Right lobe of liver (tissue), 6 donors: ENCODE measurements around the gene TAAR1. TPM values are rescaled to one million over a fixed set of nuclear protein-coding genes. Genes with fewer than 3 reads are reported as not detected.
"Not testable (repeated sequence)": the region's sequence is repeated elsewhere in the genome, so short reads cannot be mapped to it uniquely, and the experiment has no call there.

Experiments
- ATAC-seq, 4 donors: fragments of 200-7000 bp; cut with Tn5 transposase; one replicate each; pipeline ENCODE4 v1.9.1; 2020; ENCODE audit warnings: mild to moderate bottlenecking in 4 of 4, moderate library complexity in 4 of 4
- DNase-seq, 3 donors: peaks; one replicate each; pipeline ENCODE4 v3.0.0-alpha.2; 2020
- H3K27ac ChIP-seq, 3 donors: fragments of 200-600 bp; one replicate each; pipeline ENCODE4 v1.8.0; 2022
- H3K27me3 ChIP-seq, 2 donors: fragments of 200-600 bp; one replicate each; pipeline ENCODE4 v1.8.0; 2022
- H3K36me3 ChIP-seq, 4 donors: fragments of 200-600 bp; sonication (generic) in 1 of 4; one replicate each; pipeline versions ENCODE4 v1.5.1 to v1.8.0; 2017 to 2022; ENCODE audit warnings: control low read depth in 1 of 4
- H3K4me1 ChIP-seq, 4 donors: fragments of 200-600 bp; sonication (generic) in 1 of 4; one replicate each; pipeline versions ENCODE4 v1.5.1 to v1.8.0; 2017 to 2022; ENCODE audit warnings: control low read depth in 1 of 4
- H3K4me3 ChIP-seq, 3 donors: fragments of 200-600 bp; one replicate each; pipeline ENCODE4 v1.8.0; 2022
- H3K9me3 ChIP-seq, 4 donors: fragments of 200-600 bp; sonication (generic) in 1 of 4; one replicate each; pipeline versions ENCODE4 v1.5.1 to v1.8.0; 2017 to 2022; ENCODE audit warnings: control low read depth in 1 of 4
- CTCF ChIP-seq, 4 donors: fragments of 200-600 bp in 3 of 4; fragments of 450-650 bp in 1 of 4; IDR thresholded peaks; one replicate each; pipeline versions ENCODE4 v1.5.1 to v1.8.0; 2016 to 2022; ENCODE audit warnings: antibody characterized with exemption in 4 of 4, mild to moderate bottlenecking in 2 of 4
- POLR2A ChIP-seq: fragments of 450-650 bp; IDR thresholded peaks from one replicate; pipeline ENCODE4 v1.6.1; 2017; ENCODE audit warnings: antibody characterized with exemption, mild to moderate bottlenecking
- WGBS: methylation state at CpG from one replicate; pipeline ENCODE4 v1.1.6; 2018; ENCODE audit warnings: low coverage, low lambda C conversion rate; ENCODE audit not compliant: insufficient coverage; ENCODE audit errors: missing lambda C conversion rate; 5-methylcytosine and 5-hydroxymethylcytosine counted together
- intact Hi-C, 2 donors: fragments of 100-400 bp; cut with DNase I; formaldehyde crosslinking; loops; one replicate each; pipeline versions ENCODE4 v1.11.2 to v1.14.1; 2022
- total RNA-seq, 6 experiments: library from RNA; depleted of rRNA in 2 of 6; stranded (reverse); fragments of >200 nt in 2 of 6; fragmentation: NEBNext Ultra II Directional in 3 of 6; extraction: Animal tissue kit (Norgen Biotek cat#: 25700) in 3 of 6; gene quantifications; one replicate each; pipeline versions ENCODE4 v1.1.0 to v1.2.4, GENCODE V29; 2016 to 2023
- donor health status: DM: no; HTN: yes; CAD: no.
- donor health status: DM: no; HTN: no; CAD: no.
- donor health status: DM: no; HTN: no; CAD: no.
- donor health status: DM: no; HTN: yes; CAD: no.
- donor health status: DM: no; HTN: yes; CAD: no.

The TAAR1 gene
- total RNA-seq, 6 experiments from 2014 or later, result not detected

GRCh38 chr6:132687306-132687705 is 28.3 kb upstream of the TAAR1 start:
- ATAC-seq (peak; percentile 42 to 85 (median 44)), DNase-seq (no peak)
- Histone ChIP-seq H3K27me3 (no peaks in the 10 kb centered on the region), H3K27ac (no peak overlapping the region), H3K4me1 (no peaks in the 10 kb centered on the region), H3K4me3 (no peak overlapping the region), H3K9me3 (no peaks in the 10 kb centered on the region), H3K36me3 (peaks cover 0 to 28% (median 4%) of the 10 kb centered on the region in 4 donors)
- 53% methylated on average over 5 of the region's 5 CpGs for WGBS
- TF ChIP-seq CTCF (IDR thresholded peaks at IDR 0.05) (no peak), POLR2A (no peak)
- intact Hi-C loops, result no loop called here

GRCh38 chr6:132686531-132686930 is 27.5 kb upstream of the TAAR1 start:
- H3K4me1 ChIP-seq, result no peaks in the 10 kb centered on the region

DNA sequence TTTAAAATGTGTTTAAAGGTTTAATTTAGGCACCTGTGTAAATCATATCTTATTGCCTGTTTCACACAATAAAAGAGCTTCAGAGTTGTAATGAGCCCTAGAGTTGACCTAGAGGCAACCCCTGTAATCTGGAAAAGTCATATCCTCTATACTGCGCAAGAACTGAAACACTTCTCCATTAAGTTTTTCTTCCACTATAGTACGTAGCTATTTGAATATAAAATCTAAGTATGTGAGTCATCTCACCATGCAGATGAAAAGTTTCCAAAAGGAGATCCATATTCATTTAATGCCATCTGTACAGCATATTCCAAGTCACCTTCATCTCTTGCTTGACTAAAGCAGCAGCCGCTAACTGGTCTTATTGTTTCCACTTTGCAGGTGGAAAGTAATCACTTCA is 26.0 kb upstream of the TAAR1 start:
- Histone ChIP-seq H3K4me3 (no peak overlapping the region), H3K36me3 (peaks cover 0 to 26% (median 0%) of the 10 kb centered on the region in 4 donors), H3K27ac (no peak overlapping the region), H3K4me1 (no peaks in the 10 kb centered on the region), H3K9me3 (no peaks in the 10 kb centered on the region), H3K27me3 (no peaks in the 10 kb centered on the region)
- intact Hi-C loops, result no loop called here
- 87% methylated on average over 3 of the region's 3 CpGs for WGBS
- TF ChIP-seq CTCF (IDR thresholded peaks at IDR 0.05) (no peak), POLR2A (no peak)
- no peak for ATAC-seq
- no peak for DNase-seq

More at GRCh38 chr6:132686531-132686930, 27.5 kb upstream of the TAAR1 start:
- DNase-seq (no peak), ATAC-seq (no peak)
- 70% methylated on average over 3 of the region's 3 CpGs for WGBS
- H3K27ac ChIP-seq, result no peak overlapping the region
- H3K9me3 ChIP-seq, result no peaks in the 10 kb centered on the region
- intact Hi-C loops, result no loop called here
- TF ChIP-seq CTCF (IDR thresholded peaks at IDR 0.05) (no peak), POLR2A (no peak)
- no peak overlapping the region for H3K4me3 ChIP-seq
- peaks cover 0 to 26% (median 2%) of the 10 kb centered on the region in 4 donors for H3K36me3 ChIP-seq
- no peaks in the 10 kb centered on the region for H3K27me3 ChIP-seq

DNA sequence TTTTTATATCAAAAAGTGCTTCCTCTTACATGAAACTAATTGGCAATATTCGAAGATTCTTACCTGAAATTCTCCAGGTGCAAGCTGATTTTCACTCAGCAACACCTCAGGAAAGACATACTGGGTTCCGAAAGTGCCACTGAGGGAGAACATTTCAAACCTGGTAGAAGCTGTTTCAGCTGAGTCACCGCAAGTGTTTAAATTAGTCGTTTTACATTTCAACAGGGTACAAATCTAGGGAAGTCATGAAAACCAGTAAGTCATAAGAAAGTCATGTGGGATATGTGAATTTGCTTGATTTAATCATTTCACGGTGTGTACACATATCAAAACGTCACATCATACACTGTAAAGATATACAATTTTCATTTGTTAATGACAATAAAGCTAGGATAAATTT is 25.3 kb upstream of the TAAR1 start:
- ATAC-seq (no peak), DNase-seq (no peak)
- Histone ChIP-seq H3K27ac (no peak overlapping the region), H3K9me3 (no peaks in the 10 kb centered on the region), H3K4me3 (no peak overlapping the region), H3K27me3 (no peaks in the 10 kb centered on the region), H3K4me1 (no peaks in the 10 kb centered on the region), H3K36me3 (peaks cover 0 to 26% (median 0%) of the 10 kb centered on the region in 4 donors)
- TF ChIP-seq POLR2A (no peak), CTCF (IDR thresholded peaks at IDR 0.05) (no peak)
- intact Hi-C loops, result no loop called here
- WGBS, result 86% methylated on average over 6 of the region's 6 CpGs

- intact Hi-C loops, result no loop called here
- Histone ChIP-seq H3K4me1 (no peaks in the 10 kb centered on the region), H3K36me3 (peaks cover 0 to 26% (median 0%) of the 10 kb centered on the region in 4 donors), H3K9me3 (no peaks in the 10 kb centered on the region), H3K4me3 (no peak overlapping the region), H3K27ac (no peak overlapping the region), H3K27me3 (no peaks in the 10 kb centered on the region)
- ATAC-seq (no peak), DNase-seq (no peak)
- no peak for TF ChIP-seq CTCF (IDR thresholded peaks at IDR 0.05)
- no peak for TF ChIP-seq POLR2A
- 85% methylated on average over 5 of the region's 6 CpGs for WGBS
Observed at GRCh38 chr6:132683543-132683942, 24.6 kb upstream of the TAAR1 start.

GRCh38 chr6:132679094-132679493 is 20.1 kb upstream of the TAAR1 start:
- not testable (repeated sequence) for ATAC-seq, H3K9me3 ChIP-seq, H3K27me3 ChIP-seq, H3K27ac ChIP-seq, H3K4me3 ChIP-seq, DNase-seq, H3K4me1 ChIP-seq
- peaks cover 0 to 15% (median 0%) of the 10 kb centered on the region in 4 donors for H3K36me3 ChIP-seq
- intact Hi-C loops, result loop anchor here in 1 of 2 donors (10.0 kb wide), 1 partner anchor 96 kb away; no protein-coding TSS in a partner anchor
